ENCODE data around the gene RALGPS1. TPM values are rescaled to one million over a fixed set of nuclear protein-coding genes. Genes with fewer than 3 reads are reported as not detected.

RALGPS1 gene
- total and polyA plus RNA-seq, 7 donors, result 3.9 to 7.7 (median 5.4) TPM

- Histone ChIP-seq H3K36me3 (ENCODE audit: insufficient read depth in 1 of 2, low read depth in 1 of 2) (no peaks in the 10 kb centered on the region), H3K9me3 (no peaks in the 10 kb centered on the region), H3K27me3 (ENCODE audit: insufficient read depth in 3 of 3, low read length in 2 of 3) (no peaks in the 10 kb centered on the region), H3K27ac (no peak overlapping the region), H3K4me1 (peaks cover 24% of the 10 kb centered on the region), H3K4me3 (no peak overlapping the region)
- peak; percentile 83 for TF ChIP-seq CTCF (IDR thresholded peaks at IDR 0.05)
- 53 to 73% (median 54%) methylated on average over 12 of the region's 12 CpGs for WGBS, 3 donors
- ATAC-seq (peak; percentile 84 to 92 (median 88)), DNase-seq (peak; percentile 39 to 68)
- intact Hi-C loops (cut with DNase I), result loop anchor here (2.0 to 5.0 kb wide), 4 partner anchors 92 to 233 kb away; partner anchors contain the start of gene ANGPTL2 (in 1 of the 2)
Observed at GRCh38 chr9:126965541-126966428, 51.2 kb downstream of the RALGPS1 start.

GRCh38 chr9:126971261-126971660 lies 56.7 kb downstream of the RALGPS1 start:
- no peak for ATAC-seq
- no peak for DNase-seq
- TF ChIP-seq CTCF (IDR thresholded peaks at IDR 0.05), result no peak
- Histone ChIP-seq H3K9me3 (no peaks in the 10 kb centered on the region), H3K27me3 (ENCODE audit: insufficient read depth in 3 of 3, low read length in 2 of 3) (no peaks in the 10 kb centered on the region), H3K27ac (no peak overlapping the region), H3K36me3 (ENCODE audit: insufficient read depth in 1 of 2, low read depth in 1 of 2) (no peaks in the 10 kb centered on the region), H3K4me3 (no peak overlapping the region), H3K4me1 (peaks cover 4% of the 10 kb centered on the region)
- WGBS, 3 donors, result 94 to 95% (median 94%) methylated on average over 2 of the region's 2 CpGs
- intact Hi-C loops (cut with DNase I), result no loop called here

GRCh38 chr9:126973651-126974529 lies 59.3 kb downstream of the RALGPS1 start:
- 94 to 97% (median 96%) methylated on average over 10 of the region's 10 CpGs for WGBS, 3 donors
- no peaks in the 10 kb centered on the region for H3K9me3 ChIP-seq
- TF ChIP-seq CTCF (IDR thresholded peaks at IDR 0.05), result no peak
- no peaks in the 10 kb centered on the region for H3K27me3 ChIP-seq (ENCODE audit: insufficient read depth in 3 of 3, low read length in 2 of 3)
- no peak overlapping the region for H3K4me3 ChIP-seq
- ATAC-seq, result no peak
- peaks cover 4% of the 10 kb centered on the region for H3K4me1 ChIP-seq
- H3K27ac ChIP-seq, result no peak overlapping the region
- intact Hi-C loops (cut with DNase I), result no loop called here
- H3K36me3 ChIP-seq (ENCODE audit: insufficient read depth in 1 of 2, low read depth in 1 of 2), result no peaks in the 10 kb centered on the region
- DNase-seq, result no peak

GRCh38 chr9:126974594-126974993 lies 60.0 kb downstream of the RALGPS1 start:
- Histone ChIP-seq H3K4me3 (no peak overlapping the region), H3K4me1 (peaks cover 4% of the 10 kb centered on the region), H3K9me3 (no peaks in the 10 kb centered on the region), H3K36me3 (ENCODE audit: insufficient read depth in 1 of 2, low read depth in 1 of 2) (no peaks in the 10 kb centered on the region), H3K27me3 (ENCODE audit: insufficient read depth in 3 of 3, low read length in 2 of 3) (no peaks in the 10 kb centered on the region), H3K27ac (no peak overlapping the region)
- intact Hi-C loops (cut with DNase I), result no loop called here
- ATAC-seq (no peak), DNase-seq (no peak)
- TF ChIP-seq CTCF (IDR thresholded peaks at IDR 0.05), result no peak
- 55 to 76% (median 75%) methylated on average over 6 of the region's 6 CpGs for WGBS, 3 donors
